ENCODE data around the gene SLCO1C1.

DNA sequence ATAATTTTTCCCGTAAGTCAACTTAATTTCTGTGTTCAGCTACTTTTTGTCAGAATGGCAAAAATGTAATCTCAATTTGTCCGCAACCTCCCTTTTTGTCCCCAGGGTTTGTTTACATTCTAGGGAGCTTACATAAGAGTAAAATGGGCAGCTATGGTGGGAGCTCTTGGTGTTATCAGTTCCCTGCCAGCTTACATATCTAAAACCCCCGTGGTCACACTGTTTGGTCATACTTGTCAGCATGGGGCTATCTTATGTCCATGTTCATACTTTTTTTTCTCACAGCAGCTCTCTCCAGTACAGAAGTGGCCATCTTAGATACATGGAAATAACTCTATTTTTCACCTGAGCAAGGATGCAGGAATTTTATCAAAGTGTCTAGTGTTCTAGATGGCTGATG, 16.7 kb downstream of the SLCO1C1 start:
- TF ChIP-seq, protein P1, sequence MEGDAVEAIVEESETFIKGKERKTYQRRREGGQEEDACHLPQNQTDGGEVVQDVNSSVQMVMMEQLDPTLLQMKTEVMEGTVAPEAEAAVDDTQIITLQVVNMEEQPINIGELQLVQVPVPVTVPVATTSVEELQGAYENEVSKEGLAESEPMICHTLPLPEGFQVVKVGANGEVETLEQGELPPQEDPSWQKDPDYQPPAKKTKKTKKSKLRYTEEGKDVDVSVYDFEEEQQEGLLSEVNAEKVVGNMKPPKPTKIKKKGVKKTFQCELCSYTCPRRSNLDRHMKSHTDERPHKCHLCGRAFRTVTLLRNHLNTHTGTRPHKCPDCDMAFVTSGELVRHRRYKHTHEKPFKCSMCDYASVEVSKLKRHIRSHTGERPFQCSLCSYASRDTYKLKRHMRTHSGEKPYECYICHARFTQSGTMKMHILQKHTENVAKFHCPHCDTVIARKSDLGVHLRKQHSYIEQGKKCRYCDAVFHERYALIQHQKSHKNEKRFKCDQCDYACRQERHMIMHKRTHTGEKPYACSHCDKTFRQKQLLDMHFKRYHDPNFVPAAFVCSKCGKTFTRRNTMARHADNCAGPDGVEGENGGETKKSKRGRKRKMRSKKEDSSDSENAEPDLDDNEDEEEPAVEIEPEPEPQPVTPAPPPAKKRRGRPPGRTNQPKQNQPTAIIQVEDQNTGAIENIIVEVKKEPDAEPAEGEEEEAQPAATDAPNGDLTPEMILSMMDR (conservative IDR thresholded peaks at IDR 0.05 in 1 of 2, IDR thresholded peaks at IDR 0.05 in 1 of 2; ENCODE audit: extremely low read depth in 1 of 2, insufficient read depth in 1 of 2, low read depth in 1 of 2, low read length in 2 of 2): no peak
- TF ChIP-seq EZH2 (IDR thresholded peaks at IDR 0.05; ENCODE audit: borderline replicate concordance, low read length): no peak

All from mammary epithelial cell (primary cell).